ENCODE measurements around the gene SMARCC2.

Gene SMARCC2
- 131 to 219 (median 175) reads per million in 4 experiments for total RNA-seq

DNA sequence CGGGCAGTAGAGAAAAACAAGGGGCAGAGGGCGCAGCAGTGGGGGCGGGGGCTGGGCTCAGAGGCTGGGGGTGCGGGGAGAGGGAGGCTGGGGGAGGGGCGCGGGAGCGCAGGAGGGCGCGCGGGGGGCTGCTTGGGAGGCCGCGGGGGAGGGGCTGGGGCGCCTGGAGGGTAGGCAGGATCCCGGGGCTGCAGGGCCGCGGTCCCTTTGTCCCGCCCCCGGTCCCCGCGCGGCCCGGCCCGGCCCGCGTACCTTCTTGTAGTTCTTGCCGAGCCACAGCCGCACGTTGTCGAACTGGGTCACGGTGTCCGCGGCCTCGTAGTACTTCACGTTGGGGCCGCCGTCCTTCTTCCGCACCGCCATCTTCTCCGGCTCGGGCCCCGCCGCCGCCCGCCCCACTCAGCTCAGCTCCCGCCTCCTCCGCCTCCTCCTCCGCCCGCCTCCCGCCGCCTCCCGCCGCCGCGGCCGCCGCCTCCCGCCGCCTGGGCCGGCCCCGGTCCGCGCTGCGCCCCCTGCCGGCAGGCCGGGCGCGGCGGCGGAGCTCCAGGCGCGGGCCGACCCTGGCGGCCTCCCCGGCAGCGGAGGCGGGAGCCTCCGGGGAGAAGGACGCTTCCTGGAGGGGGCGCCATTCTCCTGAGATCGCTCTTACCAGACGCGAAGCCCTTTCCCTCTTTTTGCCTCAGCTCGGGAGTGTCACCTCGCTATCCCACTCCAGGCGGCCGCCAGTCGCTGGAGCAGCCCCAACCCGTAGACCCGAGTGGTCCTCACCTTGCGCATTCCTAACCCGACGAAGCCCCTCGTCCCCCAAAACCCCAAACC is at the start of gene SMARCC2:
Gene SMARCC2 (minus strand): TSS at position 385 of the 819 bp plus-strand sequence. CDS start 22 bp downstream, at position 363.
- DNase-seq = peak; percentile 77

DNA sequence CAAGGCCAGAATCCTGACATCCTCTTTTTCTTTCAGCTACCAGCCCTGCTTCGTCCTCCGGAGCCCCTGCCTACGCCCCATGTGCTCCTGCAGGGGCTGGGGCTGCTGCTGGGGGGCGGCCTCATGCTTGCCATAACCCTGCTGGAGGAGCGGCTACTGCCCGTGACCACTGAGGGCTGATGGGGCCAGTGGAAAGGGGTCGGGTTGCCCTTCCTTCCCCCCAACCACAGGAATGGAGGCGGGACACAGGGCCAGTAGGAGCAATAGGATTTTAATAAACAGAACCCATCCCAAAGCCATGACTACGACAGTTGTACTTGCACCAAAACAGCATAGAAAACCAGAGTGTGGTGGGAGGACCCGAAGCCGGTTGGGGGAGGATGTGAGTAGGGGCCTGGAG is 48.3 kb upstream of the SMARCC2 start:
- DNase-seq = no peak

DNA sequence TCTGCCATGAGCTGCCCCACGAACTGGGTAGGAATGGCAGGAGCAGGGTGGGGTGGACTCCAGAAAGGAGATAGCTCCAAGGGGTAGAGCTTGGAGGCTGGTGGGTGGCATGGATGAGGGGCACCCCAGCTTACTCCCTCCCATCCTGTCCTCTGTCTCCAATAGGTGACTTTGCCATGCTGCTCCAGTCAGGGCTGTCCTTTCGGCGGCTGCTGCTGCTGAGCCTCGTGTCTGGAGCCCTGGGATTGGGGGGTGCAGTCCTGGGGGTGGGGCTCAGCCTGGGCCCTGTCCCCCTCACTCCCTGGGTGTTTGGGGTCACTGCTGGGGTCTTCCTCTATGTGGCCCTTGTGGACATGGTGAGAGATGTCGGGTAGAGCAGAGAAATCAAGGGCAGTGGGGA is 47.7 kb upstream of the SMARCC2 start:
- DNase-seq = no peak

DNA sequence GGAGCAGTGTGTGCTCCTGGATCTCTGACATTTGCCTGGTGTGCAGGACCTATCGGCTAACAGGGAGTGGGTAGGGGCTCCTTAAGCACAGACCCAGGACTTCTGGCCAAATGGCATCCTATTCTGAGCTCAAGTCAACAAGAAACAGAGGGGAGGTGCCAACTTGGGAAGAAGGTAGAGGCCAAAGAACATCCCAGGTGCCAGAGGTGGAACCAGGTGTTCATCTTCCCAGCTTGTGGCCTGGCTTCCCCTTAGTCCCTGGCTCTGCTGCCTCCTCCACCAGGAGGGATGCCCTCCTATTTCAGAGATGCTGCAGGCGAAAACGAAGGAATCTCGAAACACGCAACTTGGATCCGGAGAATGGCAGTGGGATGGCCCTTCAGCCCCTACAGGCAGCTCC is 46.8 kb upstream of the SMARCC2 start:
- no peak for DNase-seq

DNA sequence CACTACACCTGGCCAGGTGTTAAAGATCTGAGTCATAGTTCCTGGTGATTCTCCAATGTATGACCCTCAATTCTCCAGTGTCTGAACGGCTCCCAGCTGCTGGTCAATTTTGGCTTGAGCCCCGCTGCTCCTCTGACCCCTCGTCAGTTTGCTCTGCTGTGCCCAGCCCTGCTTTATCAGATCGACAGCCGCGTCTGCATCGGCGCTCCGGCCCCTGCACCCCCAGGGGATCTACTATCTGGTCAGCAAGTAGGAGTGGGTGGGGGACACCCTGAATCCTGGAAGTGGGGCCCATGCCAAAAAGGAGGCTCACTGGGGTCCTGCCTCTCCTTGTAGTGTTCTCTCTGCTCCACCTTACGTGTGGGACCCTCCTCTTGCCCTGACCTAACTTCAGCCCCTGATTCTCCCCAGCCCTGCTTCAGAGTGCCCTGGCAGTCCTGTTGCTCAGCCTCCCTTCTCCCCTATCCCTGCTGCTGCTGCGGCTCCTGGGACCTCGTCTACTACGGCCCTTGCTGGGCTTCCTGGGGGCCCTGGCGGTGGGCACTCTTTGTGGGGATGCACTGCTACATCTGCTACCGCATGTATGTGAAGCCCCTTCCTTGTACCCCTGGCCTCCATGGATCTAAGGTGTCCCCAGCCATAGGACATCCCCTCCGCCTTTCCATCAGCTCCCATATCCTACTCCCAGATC is 45.6 kb upstream of the SMARCC2 start:
- DNase-seq = no peak

DNA sequence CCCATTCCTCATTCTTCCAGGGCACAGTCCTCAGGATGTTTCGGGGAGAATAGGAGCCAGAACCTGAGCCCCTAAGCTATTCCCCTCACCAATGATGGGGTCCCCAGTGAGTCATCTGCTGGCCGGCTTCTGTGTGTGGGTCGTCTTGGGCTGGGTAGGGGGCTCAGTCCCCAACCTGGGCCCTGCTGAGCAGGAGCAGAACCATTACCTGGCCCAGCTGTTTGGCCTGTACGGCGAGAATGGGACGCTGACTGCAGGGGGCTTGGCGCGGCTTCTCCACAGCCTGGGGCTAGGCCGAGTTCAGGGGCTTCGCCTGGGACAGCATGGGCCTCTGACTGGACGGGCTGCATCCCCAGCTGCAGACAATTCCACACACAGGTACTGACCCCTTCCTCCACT is 41.9 kb upstream of the SMARCC2 start:
- DNase-seq = no peak

DNA sequence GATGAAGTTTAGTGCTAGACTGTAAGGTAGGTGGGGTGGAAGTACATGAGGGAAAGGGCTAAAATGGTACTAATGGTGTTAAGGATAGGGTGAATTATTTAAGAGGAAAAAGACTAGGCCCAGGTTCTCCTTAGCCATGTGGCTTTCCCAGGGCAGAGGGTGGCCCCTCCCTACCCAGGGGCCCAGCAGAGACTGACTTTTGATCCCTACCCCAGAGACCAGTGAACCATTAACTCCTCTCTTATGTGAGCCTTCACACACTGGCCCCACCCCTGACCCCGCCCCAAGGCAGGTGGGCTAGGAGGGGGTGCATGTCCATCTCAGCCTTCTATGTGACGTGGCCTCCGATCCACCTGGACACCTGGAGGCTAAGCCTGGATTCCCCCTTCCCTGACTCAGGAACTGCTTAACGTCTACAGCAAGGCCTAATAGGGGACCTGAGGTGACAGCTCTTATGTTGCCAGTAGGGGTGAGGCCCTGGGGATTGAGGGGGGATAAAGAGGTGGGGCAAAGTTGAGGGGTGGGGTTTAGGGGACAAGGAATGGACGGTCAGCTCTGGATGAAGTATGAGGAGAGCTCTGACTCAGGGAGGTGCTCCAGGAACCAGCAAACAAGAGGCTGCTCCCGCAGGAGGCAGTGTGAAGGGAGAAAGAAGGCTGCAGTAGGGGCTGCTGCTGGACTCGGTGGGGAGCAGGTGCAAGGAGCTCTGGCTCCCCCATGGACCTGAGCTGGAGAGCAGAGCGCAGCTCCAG is 41.3 kb upstream of the SMARCC2 start:
- no peak for DNase-seq

DNA sequence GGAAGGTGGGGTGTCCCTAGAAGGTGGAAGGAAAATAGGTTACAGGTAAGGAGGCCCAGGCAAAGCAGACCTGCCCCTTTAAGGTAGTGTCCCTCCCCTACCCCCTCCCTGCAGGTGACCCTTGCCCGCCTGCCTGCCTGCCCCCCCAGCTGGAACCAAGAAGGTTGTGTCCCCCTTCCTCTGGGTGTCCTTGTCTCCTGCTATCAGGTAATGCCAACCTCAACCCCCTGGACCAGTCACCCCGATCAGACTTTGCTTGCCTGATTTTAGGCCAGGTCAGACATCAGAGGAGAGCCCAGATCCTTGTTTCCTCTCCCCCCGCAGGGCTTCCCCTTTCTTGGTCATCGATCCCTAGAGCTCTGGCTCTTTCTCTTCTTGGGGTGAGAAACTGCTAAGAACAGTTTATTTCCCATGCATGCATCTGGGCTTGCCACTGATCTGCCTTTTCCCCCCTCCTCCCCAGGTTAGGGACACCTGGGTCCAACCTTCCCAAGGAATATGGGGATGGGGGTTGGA is 40.7 kb upstream of the SMARCC2 start, which contains the start of gene SLC39A5:
Gene SLC39A5 (plus strand): TSS at position 136 of the 516 bp plus-strand sequence. CDS start 1,224 bp downstream, outside the sequence.
- no peak for DNase-seq

DNA sequence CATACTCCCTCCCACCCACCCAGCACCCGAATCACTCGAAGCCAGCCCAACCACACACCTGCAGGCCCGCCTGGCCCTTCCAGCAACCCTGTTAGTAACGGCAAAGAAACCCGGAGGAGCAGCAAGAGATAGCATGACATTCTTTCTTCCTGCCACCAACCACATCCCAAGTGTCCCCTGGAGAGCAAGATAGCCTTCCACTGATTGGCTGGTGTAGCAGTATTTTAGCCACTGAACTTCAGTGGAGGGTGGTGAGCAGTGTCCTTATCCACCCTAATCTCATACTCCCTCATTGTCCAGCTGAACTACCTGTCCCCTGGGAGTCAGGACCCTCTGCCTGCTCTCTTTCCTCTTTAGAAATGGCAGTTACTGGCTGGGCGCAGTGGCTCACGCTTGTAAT is 39.8 kb upstream of the SMARCC2 start:
- DNase-seq = no peak

DNA sequence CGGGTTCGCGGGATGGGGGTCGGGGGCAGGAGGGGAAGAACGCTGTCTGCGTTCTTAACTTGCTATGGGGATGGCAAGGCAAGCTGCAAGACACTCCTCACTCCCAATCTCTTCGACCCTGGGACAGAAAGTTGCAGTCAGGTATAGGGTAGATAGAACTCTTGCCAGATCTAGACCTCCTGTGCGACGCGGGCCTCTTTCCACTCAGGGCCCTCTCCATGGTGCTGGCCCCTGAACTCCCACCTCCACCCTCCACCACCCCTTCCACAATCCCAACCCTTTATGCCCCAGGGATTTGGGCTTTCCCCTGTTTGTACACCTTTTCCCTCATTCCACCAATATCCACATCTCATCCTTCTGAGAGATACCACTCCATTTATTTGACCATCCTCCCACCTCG is 35.7 kb upstream of the SMARCC2 start:
- no peak for DNase-seq

DNA sequence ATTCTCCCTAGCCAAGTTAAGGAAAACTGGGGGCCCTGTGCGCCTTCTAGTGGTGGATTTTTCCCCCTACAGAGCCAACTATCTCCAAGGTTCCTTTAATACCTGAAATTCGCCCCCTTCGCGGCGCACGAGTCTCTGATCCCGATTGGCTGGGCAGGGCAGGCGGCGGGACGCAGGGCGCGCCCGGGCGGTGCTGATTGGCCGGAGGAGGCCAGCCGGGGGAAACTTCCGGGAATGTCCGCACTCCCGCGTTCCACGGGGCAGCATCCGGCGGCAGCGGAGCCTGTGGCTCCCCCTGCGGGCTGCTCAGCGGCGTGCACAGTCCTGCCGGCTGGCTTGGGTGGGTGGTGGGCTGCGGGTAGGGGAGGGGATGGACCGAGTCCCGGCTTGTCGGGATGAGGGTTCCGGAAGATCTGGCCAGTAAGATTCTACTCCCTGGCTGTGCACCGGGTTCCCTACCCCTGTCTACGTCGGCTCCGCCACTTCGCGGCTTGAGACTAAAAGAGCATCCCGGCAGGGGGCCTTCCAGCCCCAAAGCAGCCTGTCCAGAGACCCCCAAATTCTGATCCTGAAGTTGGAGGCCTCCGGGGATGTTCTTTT is 34.9 kb upstream of the SMARCC2 start, which contains the start of gene NABP2:
Gene NABP2 (plus strand): TSS at position 241 of the 600 bp plus-strand sequence. CDS start 515 bp downstream, outside the sequence.
- DNase-seq = peak; percentile 88

DNA sequence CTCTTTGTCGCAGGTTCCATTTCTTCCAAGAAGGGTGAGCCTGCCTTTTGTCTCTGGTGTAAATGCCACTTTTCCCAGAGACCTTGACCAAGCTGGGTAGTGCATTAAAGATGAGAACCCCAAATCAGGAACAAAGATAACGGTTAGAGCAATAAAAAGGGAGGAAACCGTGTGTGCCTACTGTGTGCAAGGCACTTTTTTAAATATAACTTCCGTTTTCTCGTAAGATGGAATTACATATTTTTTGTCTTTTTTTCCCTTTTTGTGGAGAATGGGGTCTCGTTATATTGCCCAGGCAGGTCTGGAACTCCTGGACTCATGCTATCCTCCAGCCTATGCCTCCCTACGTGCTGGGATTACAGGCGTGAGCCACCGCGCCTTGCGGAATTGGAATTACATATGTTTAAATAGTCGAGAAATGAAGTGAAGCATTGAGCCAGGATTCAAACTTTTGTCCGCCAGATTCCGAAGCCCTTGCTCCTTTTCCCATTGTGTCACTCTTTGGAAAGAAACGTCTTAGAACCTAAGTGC is 34.4 kb upstream of the SMARCC2 start:
- DNase-seq = no peak

DNA sequence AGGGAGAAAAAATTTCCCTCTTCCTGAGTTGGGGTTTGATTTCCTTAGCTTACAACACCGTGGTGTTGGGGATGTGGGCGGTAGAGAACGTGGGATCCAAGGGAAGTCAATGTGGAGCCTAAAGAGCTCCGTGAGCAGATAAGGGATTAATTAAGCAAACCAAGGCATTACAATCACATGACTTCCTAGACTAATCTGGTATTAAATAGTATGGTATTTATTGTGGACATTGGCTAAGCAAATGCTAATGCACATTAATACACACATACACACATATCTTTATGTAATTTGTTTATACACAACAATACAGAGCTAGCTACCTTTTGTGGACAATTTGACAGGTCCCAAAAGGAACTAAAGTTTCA is 33.2 kb upstream of the SMARCC2 start:
- DNase-seq = no peak

DNA sequence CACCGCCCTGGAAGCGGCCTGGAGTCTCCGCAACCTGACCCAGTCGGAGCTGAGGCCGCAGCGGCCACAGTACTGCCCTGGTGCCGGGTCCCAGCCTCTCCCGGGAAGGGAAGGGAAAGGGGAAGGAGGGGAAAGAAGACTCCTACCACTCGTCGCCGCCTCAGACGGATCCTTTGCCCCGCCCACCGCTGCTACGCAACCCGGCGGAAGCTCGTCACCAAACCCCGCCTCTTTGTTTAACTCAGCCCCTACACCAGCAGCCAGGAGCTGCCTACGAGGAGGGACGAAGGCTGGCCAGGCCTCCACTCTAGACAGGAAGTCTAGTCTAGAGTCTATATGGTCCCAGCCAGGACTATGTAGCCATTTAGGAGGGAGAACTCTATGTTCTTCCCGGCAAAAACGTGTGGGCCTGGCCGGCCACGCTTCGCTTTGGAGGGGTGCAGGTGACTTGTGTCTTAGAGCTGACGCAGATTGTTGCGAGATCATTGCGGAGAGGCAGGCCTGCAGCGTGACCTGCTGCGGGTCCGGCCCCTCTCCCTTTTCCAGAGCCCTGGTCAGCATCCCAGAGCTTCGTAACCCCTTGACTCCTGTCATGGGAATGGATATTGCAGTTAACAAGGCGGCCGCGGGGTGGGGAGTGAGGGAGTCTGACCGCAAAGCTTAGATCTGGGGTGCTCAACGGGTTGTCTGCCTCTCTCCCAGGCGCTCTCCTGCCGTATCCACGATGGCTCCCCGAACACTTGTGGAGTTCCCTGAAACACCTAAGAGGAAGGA is 32.7 kb upstream of the SMARCC2 start, which contains the start of gene RNF41:
Gene RNF41 (minus strand): TSS at position 166 of the 774 bp plus-strand sequence. CDS start 7,875 bp downstream, outside the sequence.
- DNase-seq = peak; percentile 82

DNA sequence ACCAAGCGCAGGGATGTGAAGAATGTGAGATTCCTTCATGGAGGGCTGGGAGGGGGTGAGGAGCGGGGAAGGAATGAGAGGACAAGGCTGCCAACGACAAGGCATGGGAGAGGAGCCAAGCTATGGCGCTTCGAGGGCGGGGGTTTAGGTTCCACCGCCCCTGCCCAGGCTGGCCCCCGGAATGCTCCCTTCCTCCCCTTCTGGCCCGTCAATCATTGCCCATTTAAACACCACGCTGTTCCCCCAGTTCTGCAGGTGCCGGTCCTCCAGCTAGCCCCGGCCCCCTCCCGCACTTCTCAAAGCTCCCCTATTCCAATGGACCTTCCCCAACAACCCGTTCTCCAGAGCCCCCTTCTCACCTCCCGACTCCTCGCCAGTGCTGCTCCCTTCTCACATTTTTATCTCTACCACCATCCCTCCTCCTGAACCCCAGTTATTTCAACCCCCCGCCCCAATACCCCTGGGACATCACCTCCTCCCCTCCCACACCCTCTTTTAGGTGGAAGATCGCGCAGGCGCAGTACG is 32.0 kb upstream of the SMARCC2 start:
- DNase-seq = no peak

DNA sequence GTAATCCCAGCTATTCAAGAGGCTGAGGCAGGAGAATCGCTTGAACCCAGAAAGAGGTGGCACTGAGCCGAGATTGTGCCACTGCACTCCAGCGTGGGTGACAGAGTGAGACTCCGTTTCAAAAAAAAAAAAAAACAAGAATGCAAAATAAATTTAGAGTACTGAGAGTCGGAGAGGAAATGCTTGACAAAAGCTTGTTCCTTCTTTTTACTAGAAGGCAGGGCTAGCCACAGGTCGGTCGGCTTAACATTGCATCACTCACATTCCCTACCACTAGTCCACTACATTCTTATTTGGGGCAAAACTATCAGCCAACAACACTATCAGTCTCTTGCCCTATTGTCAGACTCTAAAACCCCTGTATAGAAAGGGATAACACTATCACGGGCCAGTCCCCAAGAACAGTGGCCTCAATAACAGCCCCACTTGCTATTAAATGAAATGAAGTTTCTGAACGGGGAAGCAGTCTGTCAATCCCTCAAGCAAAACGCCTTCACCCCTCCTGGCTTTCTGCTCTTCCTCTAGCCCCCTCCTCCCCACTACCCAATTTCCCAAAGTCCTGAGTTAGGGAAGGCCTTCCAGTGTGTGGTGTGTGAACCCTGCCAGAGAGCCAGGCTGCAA is 31.4 kb upstream of the SMARCC2 start:
- no peak for DNase-seq

DNA sequence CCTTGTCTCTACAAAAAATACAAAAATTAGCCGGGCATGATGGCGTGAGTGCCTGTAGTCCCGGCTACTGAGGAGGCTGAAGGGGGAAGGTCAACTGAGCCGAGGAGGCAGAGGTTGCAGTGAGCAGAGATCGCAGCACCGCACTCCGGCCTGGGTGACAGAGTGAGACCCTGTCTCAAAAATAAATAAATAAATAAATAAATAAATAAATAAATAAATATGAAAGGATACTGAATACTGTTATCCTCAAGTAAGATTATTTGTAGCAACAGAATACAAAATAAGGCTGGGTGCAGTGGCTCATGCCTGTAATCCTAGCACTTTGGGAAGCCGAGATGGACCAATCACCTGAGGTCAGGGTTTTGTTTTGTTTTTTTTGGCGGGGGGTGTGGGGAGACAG is 30.6 kb upstream of the SMARCC2 start:
- no peak for DNase-seq

DNA sequence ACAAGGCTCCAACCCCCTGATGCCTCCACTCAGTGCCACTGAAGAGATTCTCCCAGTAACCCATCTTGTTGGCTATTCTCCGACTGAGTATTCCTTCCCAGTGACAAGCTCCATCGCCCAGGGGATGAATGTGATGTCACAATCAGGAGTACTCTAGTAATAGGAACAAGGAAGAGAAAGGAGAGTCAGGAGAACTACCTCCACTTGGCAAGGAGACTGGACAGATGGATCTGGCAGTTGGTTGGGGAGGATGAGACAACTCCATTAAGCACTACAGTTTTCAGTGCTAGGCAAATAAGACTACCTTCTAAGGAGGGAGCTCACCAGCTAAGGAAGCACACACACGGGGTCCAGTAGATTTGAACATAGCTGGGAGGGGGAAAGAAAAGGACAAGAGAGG is 27.2 kb upstream of the SMARCC2 start:
- DNase-seq = no peak

DNA sequence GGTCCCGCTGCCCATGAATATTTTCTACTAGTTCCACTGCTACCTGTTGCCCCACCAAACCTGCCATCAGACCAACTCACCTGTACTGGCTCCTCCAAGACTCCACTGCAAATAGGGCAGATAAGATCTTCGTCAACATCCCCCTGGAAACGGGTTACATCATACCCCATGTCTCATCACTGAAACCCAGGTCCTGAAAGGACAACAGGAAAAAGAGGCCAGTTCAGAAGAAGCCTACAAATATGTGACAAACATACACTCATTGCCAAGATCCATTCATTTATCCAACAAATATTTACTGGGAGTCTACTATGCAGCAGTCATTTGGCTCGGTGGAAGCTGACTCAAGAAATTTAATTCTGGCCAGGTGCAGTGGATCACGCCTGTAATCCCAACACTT is 24.6 kb upstream of the SMARCC2 start:
- DNase-seq = no peak

DNA sequence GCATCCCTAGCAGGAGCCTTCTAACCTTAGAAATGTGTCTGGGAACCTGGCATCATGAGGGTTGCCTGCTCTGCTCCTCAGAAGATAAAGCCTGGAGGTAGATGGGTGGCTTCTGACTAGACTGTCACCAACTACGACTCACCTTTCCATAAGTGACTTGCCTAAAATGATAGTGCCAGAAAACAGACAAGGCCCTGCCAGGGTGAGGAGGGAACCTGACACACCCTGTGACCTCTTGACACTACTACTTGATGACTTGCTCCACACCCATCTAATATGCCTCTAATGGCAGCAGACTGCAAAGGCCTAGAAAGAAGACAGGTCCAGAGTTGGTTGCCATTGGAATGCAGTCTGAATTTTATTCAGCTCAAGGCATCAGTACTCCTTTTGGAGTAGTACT is 23.1 kb upstream of the SMARCC2 start:
- DNase-seq = no peak

DNA sequence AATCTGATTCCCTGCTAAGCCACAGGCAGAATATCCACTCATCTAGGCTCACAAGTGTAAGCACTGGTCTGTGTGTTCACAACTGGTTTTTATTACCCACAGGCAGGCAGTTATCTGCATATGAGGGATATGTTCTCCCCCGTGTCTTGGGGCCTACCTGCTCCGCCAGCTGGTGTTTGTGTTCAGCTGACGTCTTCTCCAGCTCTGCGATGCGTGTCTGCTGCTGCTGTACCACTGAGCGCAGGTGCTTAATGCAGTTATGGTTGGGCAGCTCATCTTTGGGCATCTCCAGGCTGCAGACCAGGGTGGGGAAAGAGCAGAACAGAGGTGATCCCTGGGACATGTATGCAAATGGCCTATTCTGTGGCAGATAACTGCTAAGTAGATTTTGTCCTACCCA is 18.7 kb upstream of the SMARCC2 start:
- no peak for DNase-seq

Data from effector CD8-positive, alpha-beta T cell (primary cell).